Activated T-cell treated with anti-CD3 and anti-CD28 coated beads, Interleukin-2, amount 50 U/mL, for 72 hours (primary cell): ENCODE data around the gene FBXO4. TPM values are rescaled to one million over a fixed set of nuclear protein-coding genes. Genes with fewer than 3 reads are reported as not detected.

ENCODE experiments used
- ATAC-seq, 2 donors: fragments of 150-1000 bp; cut with Tn5 transposase; replicated peaks in 1 of 2; 2 replicates each; pipeline ENCODE4 v1.10.0; 2021; ENCODE audit warnings: moderate library complexity in 2 of 2, mild to moderate bottlenecking in 1 of 2
- DNase-seq, 2 donors: peaks; one replicate each; pipeline ENCODE4 v3.0.0; 2021 to 2022; ENCODE audit warnings: mixed read lengths in 1 of 2
- H3K27ac Mint-ChIP-seq: one replicate; pipeline ENCODE4 v1.8.0; 2022; ENCODE audit warnings: mild to moderate bottlenecking, moderate library complexity, mixed read lengths
- H3K27me3 Mint-ChIP-seq: one replicate; pipeline ENCODE4 v1.8.0; 2022; ENCODE audit warnings: low read depth, mixed read lengths
- H3K36me3 Mint-ChIP-seq, 2 donors: one replicate each; pipeline ENCODE4 v1.8.0; 2022; ENCODE audit warnings: mixed read lengths in 2 of 2, mild to moderate bottlenecking in 1 of 2; ENCODE audit not compliant: insufficient read depth in 2 of 2
- H3K4me1 Mint-ChIP-seq: one replicate; pipeline ENCODE4 v1.8.0; 2022; ENCODE audit warnings: low read depth, mixed read lengths
- H3K4me3 Mint-ChIP-seq, 2 donors: one replicate each; pipeline ENCODE4 v1.8.0; 2022; ENCODE audit warnings: mild to moderate bottlenecking in 2 of 2, mixed read lengths in 2 of 2, moderate library complexity in 2 of 2
- H3K9me3 Mint-ChIP-seq, 2 donors: one replicate each; pipeline ENCODE4 v1.8.0; 2022; ENCODE audit warnings: mixed read lengths in 2 of 2
- total RNA-seq, 2 donors: library from RNA; stranded (reverse); gene quantifications; one replicate each; pipeline ENCODE4 v1.2.3, GENCODE V29; 2022

The FBXO4 gene
- 10 to 100 TPM; 30.8 to 31.2 TPM for total RNA-seq

GRCh38 chr5:41924872-41925554, at the start of gene FBXO4:
Gene FBXO4, plus strand, starts transcription at chr5:41925281. Its CDS starts 29 bp downstream, at chr5:41925310.
- Mint-ChIP-seq H3K36me3 (peaks cover 0 to 8% of the 10 kb centered on the region in 2 donors), H3K27me3 (no peaks in the 10 kb centered on the region), H3K27ac (peak within 1 kb of the TSS; percentile 94), H3K4me1 (peaks cover 29% of the 10 kb centered on the region), H3K4me3 (peak within 1 kb of the TSS; percentile 87 to 94), H3K9me3 (no peaks in the 10 kb centered on the region)
- peak; percentile 92 for DNase-seq
- peak; percentile 99 for ATAC-seq

- Mint-ChIP-seq H3K9me3 (no peaks in the 10 kb centered on the region), H3K36me3 (no peaks in the 10 kb centered on the region), H3K27me3 (peaks cover 9% of the 10 kb centered on the region), H3K27ac (no peak overlapping the region), H3K4me1 (peaks cover 12% of the 10 kb centered on the region), H3K4me3 (no peak overlapping the region)
- DNase-seq, result no peak
- no peak for ATAC-seq
These were observed 48.4 kb upstream of the FBXO4 start for GRCh38 chr5:41876678-41877077.

GRCh38 chr5:41877408-41877807, 47.7 kb upstream of the FBXO4 start:
- H3K4me3 Mint-ChIP-seq, result no peak overlapping the region
- ATAC-seq (no peak), DNase-seq (no peak)
- no peak overlapping the region for H3K27ac Mint-ChIP-seq
- peaks cover 12% of the 10 kb centered on the region for H3K4me1 Mint-ChIP-seq
- H3K36me3 Mint-ChIP-seq, result no peaks in the 10 kb centered on the region
- H3K27me3 Mint-ChIP-seq, result peaks cover 9% of the 10 kb centered on the region
- H3K9me3 Mint-ChIP-seq, result no peaks in the 10 kb centered on the region

- no peaks in the 10 kb centered on the region for H3K9me3 Mint-ChIP-seq
- peaks cover 12% of the 10 kb centered on the region for H3K4me1 Mint-ChIP-seq
- ATAC-seq, result no peak
- peaks cover 9% of the 10 kb centered on the region for H3K27me3 Mint-ChIP-seq
- no peak for DNase-seq
- no peaks in the 10 kb centered on the region for H3K36me3 Mint-ChIP-seq
- H3K4me3 Mint-ChIP-seq, result no peak overlapping the region
- H3K27ac Mint-ChIP-seq, result no peak overlapping the region
These were observed 46.9 kb upstream of the FBXO4 start for GRCh38 chr5:41878173-41878572.

GRCh38 chr5:41878643-41879478, 46.2 kb upstream of the FBXO4 start:
- no peak overlapping the region for H3K4me3 Mint-ChIP-seq
- DNase-seq (no peak), ATAC-seq (no peak)
- no peaks in the 10 kb centered on the region for H3K9me3 Mint-ChIP-seq
- H3K4me1 Mint-ChIP-seq, result peaks cover 12% of the 10 kb centered on the region
- peaks cover 9% of the 10 kb centered on the region for H3K27me3 Mint-ChIP-seq
- H3K27ac Mint-ChIP-seq, result no peak overlapping the region
- no peaks in the 10 kb centered on the region for H3K36me3 Mint-ChIP-seq

GRCh38 chr5:41882765-41883164, 42.3 kb upstream of the FBXO4 start:
- H3K36me3 Mint-ChIP-seq, result no peaks in the 10 kb centered on the region
- DNase-seq (no peak), ATAC-seq (no peak)
- H3K9me3 Mint-ChIP-seq, result no peaks in the 10 kb centered on the region
- no peak overlapping the region for H3K4me3 Mint-ChIP-seq
- H3K4me1 Mint-ChIP-seq, result no peaks in the 10 kb centered on the region
- no peak overlapping the region for H3K27ac Mint-ChIP-seq
- H3K27me3 Mint-ChIP-seq, result peaks cover 19% of the 10 kb centered on the region

GRCh38 chr5:41883243-41883642, 41.8 kb upstream of the FBXO4 start:
- Mint-ChIP-seq H3K27ac (no peak overlapping the region), H3K36me3 (no peaks in the 10 kb centered on the region), H3K4me3 (no peak overlapping the region), H3K9me3 (no peaks in the 10 kb centered on the region), H3K27me3 (peaks cover 23% of the 10 kb centered on the region), H3K4me1 (no peaks in the 10 kb centered on the region)
- no peak for DNase-seq
- no peak for ATAC-seq

GRCh38 chr5:41883936-41884335, 41.1 kb upstream of the FBXO4 start:
- H3K27ac Mint-ChIP-seq, result no peak overlapping the region
- no peak overlapping the region for H3K4me3 Mint-ChIP-seq
- H3K27me3 Mint-ChIP-seq, result peaks cover 23% of the 10 kb centered on the region
- no peaks in the 10 kb centered on the region for H3K9me3 Mint-ChIP-seq
- H3K36me3 Mint-ChIP-seq, result no peaks in the 10 kb centered on the region
- no peaks in the 10 kb centered on the region for H3K4me1 Mint-ChIP-seq
- ATAC-seq (no peak), DNase-seq (no peak)

GRCh38 chr5:41885286-41885685, 39.8 kb upstream of the FBXO4 start:
- DNase-seq (no peak), ATAC-seq (no peak)
- no peak overlapping the region for H3K4me3 Mint-ChIP-seq
- peaks cover 16% of the 10 kb centered on the region for H3K27me3 Mint-ChIP-seq
- H3K27ac Mint-ChIP-seq, result no peak overlapping the region
- H3K36me3 Mint-ChIP-seq, result no peaks in the 10 kb centered on the region
- H3K4me1 Mint-ChIP-seq, result no peaks in the 10 kb centered on the region
- H3K9me3 Mint-ChIP-seq, result no peaks in the 10 kb centered on the region

GRCh38 chr5:41891066-41891707, 33.9 kb upstream of the FBXO4 start:
- no peak overlapping the region for H3K27ac Mint-ChIP-seq
- H3K4me3 Mint-ChIP-seq, result no peak overlapping the region
- H3K27me3 Mint-ChIP-seq, result peaks cover 40% of the 10 kb centered on the region
- ATAC-seq (peak in 1 of 2 donors; percentile 23), DNase-seq (no peak)
- H3K4me1 Mint-ChIP-seq, result peaks cover 10% of the 10 kb centered on the region
- H3K36me3 Mint-ChIP-seq, result no peaks in the 10 kb centered on the region
- H3K9me3 Mint-ChIP-seq, result no peaks in the 10 kb centered on the region

GRCh38 chr5:41892031-41892430, 33.0 kb upstream of the FBXO4 start:
- peaks cover 10% of the 10 kb centered on the region for H3K4me1 Mint-ChIP-seq
- H3K36me3 Mint-ChIP-seq, result no peaks in the 10 kb centered on the region
- no peak overlapping the region for H3K27ac Mint-ChIP-seq
- ATAC-seq (no peak), DNase-seq (no peak)
- no peak overlapping the region for H3K4me3 Mint-ChIP-seq
- H3K27me3 Mint-ChIP-seq, result peaks cover 46% of the 10 kb centered on the region
- H3K9me3 Mint-ChIP-seq, result no peaks in the 10 kb centered on the region

- Mint-ChIP-seq H3K36me3 (no peaks in the 10 kb centered on the region), H3K4me3 (peak overlapping the region in 1 of 2 donors; percentile 83), H3K27ac (peak overlapping the region; percentile 11), H3K4me1 (peaks cover 10% of the 10 kb centered on the region), H3K9me3 (no peaks in the 10 kb centered on the region), H3K27me3 (peaks cover 34% of the 10 kb centered on the region)
- DNase-seq, result no peak
- ATAC-seq, result peak in 1 of 2 donors; percentile 17
These were observed 31.8 kb upstream of the FBXO4 start for GRCh38 chr5:41893074-41893851.
